Effector CD8-positive, alpha-beta T cell (primary cell): ENCODE measurements around the gene TTLL9.
A peak's percentile ranks its signal among the peaks of the same experiment; 100 is the strongest.
"Not testable (repeated sequence)": the region's sequence is repeated elsewhere in the genome, so short reads cannot be mapped to it uniquely, and the experiment has no call there.

ENCODE experiments used
- DNase-seq: peaks from one replicate; lab custom pipeline; 2025; lab: John Stamatoyannopoulos, UW
- total RNA-seq, 4 experiments: gene quantifications; one replicate each; lab custom pipeline; 2026; lab: John Stamatoyannopoulos, UW

The TTLL9 gene, protein sequence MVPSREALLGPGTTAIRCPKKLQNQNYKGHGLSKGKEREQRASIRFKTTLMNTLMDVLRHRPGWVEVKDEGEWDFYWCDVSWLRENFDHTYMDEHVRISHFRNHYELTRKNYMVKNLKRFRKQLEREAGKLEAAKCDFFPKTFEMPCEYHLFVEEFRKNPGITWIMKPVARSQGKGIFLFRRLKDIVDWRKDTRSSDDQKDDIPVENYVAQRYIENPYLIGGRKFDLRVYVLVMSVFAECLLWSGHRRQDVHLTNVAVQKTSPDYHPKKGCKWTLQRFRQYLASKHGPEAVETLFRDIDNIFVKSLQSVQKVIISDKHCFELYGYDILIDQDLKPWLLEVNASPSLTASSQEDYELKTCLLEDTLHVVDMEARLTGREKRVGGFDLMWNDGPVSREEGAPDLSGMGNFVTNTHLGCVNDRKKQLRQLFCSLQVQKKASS
- total RNA-seq: 0 to 1.2 (median 0.09) reads per million in 4 experiments

DNA sequence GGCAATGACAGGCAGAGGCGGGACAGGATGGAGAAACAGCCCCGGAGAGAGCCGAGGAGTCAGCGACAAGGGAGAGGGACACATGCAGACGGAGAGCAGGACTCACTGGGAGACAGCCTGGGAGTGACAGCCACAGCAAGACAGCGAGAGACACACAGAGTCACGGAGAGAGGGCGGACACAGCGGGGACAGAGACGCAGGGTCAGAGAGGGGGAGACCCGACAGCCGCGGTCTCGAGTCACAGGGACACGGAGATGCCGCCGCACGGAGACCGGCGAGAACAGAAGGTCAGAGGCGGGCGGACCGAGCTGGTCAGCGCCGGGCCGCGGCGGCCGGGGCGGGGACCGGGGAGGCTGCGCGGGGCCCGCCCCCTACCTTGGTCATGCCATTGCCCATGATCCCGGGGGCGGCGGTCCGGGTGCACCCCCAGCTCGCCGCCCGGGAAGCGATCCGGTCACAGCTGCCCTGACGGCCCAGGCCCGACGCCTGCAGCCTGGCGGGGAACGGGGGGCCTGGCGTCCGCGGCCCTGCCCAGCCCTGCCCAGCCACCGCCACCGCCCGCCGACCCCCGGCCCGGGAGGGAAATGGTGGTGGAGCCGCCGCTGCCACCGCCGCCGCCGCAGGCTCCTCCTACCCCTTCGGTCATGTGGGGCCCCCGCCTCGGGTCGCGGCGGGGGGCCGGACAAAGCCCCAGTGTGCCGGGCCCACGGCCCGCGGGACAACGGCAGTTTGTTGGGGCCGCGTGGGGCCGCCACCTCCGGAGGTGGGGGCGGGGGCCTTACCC is at the start of gene TTLL9, which contains the start of gene DUSP15:
Gene TTLL9, plus strand, starts transcription at position 693 of the 784 bp plus-strand sequence. CDS start 493 bp downstream, outside the sequence.
Gene DUSP15, minus strand, starts transcription at position 586 of the 784 bp plus-strand sequence. Its CDS starts 190 bp downstream, at position 396.
- no peak for DNase-seq

DNA sequence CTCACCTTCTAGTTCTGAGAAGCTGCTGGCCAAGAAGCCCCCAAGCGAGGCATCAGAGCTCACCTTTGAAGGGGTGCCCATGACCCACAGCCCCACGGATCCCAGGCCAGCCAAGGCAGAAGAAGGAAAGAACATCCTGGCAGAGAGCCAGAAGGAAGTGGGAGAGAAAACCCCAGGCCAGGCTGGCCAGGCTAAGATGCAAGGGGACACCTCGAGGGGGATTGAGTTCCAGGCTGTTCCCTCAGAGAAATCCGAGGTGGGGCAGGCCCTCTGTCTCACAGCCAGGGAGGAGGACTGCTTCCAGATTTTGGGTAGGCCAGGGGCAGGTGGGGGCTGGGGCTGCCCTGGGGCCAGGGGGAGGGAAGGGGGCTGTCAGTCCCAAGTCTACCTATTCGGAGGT is 49.0 kb upstream of the TTLL9 start:
- no peak for DNase-seq

DNA sequence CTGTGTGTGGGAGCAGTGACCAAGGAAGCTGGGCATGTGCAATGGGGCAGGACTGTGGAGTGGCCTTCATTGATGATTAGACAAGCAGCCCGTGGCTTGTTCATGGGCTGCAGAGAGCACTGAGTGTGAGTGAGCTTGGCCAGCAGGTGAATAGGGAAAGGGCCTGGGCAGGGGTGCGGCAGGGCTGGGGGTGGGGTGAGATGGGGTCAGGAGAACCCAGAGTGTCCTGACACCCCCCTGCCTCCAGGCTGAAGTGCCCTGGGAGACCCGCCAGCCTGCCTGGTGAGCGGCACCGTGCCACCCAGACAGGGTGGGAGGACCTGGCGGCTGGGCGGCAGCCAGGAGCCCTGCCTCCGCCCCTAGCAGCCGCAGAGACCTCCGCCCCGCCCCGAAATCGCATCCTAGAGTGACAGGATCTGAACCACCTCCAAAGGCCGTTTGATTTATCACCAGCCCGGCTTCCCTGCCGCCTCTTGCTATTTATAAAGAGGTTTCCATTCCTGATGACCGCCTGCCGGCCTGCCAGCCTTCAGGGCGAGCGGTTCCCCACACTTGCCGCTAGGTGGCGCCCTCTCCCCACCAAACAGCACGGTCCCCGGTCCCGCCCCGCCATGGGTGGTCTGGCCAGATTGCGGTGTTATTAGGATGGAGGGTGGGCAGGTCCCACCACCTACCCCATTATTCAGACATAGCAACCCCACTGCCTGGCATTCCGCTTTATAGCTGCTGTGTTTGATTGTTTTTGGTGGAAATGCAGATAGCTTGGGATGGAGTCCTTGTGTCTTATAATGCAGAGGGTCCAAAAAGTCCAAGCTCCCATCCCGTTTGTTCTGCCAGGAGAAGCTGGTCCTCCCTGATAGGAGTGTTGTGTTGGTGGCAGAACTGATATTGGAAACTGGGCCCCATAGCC is 47.8 kb upstream of the TTLL9 start:
- peak; percentile 74 for DNase-seq

DNA sequence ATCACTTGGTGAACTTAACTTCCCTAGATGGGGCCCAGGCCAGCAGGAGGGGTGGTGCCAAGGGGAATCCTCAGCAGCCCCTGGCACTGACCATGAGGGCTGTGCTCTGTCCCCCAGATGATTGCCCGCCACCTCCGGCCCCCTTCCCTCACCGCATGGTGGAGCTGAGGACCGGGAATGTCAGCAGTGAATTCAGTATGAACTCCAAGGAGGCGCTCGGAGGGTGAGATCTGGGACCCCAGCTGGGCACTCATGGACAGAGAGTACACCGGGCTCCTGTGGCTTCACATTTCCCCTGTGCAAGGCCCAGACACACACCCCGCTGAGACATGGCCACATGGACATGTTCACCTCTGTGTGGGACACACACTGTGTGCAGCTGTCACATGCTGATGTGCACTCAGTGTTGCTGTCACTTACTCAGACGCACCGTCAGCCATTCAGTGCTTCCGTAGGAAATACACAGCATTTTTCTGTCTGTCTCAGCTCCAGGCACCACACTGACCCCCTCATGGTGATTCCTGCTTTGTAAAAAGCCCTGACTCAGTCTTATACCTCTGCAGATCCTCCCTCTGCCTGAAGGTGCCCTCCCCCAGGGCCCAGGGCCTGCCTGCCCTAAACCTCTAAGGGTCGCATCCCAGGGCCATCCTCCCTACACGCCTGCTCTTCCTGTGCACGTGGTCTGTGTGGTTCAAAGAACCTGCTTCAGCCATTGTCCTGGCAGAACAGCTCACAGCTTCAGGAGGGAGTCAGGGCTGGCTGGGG is 46.9 kb upstream of the TTLL9 start:
- no peak for DNase-seq

DNA sequence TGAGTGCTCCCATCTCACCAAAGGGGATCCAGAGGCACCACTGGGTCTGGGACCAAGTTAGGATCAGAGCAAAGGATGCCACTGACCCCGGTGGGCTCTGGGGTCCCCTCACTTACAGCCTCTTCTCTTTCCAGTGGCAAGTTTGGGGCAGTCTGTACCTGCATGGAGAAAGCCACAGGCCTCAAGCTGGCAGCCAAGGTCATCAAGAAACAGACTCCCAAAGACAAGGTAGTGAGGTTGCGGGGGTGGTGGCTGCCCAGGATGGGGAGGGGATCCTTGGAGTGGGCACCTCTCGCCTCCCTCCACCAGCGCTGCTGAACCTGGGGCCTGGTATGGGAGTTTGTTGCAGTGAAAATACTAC is 46.3 kb upstream of the TTLL9 start:
- DNase-seq: no peak

DNA sequence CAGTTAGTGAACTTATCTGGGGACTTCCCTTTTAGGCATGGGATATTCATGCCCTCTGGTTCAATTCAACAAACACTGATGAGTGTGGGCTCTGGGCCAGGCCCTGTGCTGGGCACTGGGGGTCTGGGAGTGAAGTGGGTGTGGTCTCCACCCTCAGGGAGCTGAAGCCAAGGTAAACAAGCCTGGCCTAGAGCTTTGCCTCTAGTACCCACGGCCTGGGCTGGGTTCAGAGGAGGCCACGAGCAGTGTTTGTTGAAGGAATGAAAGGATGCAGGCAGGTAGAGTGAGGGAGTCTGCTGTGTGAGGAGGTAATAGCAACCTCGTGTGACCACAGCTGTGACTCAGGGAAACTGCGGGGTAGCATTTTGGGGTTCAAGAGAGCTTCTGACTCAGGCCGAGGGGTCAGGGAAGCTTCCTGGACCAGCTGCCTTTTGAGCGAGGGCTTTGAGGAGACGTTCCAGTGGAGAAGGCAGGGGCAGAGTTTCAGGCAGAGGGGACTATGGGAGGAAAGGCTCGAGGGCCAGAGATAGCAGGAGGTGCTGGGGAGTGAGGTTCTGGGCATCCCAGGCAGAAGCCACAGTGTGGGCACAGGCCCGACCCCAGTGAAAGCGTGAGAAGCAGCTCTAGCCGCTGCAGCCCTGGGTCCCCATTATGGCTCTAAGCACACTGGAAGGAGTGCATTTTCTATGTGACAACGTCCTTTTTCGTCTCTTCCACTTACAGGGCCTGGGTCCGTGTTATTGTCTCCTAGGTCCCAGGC is 45.7 kb upstream of the TTLL9 start:
- DNase-seq: no peak

DNA sequence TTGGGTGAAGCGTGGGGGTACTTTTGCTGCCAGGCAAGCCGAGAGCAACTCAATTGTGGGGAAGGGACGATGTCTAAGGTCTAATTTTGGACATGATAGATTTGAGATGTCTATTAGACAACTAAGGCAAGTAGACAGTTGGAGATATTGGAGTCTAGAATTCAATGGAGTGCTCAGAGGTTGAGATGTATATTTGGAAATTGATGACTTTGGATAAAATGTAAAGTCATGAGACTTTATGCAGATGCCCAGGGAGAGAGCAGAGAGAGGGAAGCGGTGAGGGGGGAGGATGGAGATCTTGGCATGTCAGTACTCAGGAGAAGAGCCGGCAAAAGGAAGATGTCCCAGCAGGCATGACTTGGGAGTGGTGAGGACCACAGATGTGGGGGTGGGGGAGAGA is 44.4 kb upstream of the TTLL9 start:
- no peak for DNase-seq

DNA sequence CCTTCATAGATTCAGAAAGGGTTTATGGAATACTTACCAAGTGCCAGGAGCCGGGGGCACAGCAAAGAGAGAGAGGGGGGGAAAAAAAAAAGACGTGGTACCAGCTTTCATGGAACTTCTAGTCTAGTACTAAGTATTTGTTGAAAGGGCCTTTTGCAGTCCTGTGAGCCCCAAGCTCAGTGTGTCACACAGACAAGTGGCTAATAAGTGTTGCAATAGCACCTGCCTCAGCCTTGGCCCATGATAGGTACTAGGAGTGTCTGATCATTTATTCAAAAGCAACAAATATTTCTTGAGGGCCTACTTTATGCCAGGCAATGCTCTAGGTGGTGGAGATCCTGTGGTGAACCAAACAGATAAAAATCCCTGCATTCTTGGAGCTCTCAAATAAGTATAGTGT is 43.4 kb upstream of the TTLL9 start:
- no peak for DNase-seq

DNA sequence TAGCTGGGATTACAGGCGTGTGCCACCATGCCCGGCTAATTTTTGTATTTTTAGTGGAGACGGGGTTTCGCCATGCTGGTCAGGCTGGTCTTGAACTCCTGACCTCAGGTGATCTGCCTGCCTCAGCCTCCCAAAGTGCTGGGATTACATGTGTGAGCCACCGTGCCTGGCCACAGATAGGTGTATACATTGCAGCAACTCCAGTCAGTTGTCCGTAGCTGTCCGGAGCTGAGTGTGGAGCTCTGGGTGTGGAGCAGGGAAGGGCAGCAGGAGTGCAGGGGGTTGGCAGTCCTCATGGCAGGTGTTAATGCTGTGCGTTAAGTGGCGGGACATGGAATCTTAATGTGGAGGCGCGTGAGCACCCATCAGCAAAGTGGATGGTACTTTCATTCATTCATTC is 42.4 kb upstream of the TTLL9 start:
- not testable (repeated sequence) for DNase-seq

DNA sequence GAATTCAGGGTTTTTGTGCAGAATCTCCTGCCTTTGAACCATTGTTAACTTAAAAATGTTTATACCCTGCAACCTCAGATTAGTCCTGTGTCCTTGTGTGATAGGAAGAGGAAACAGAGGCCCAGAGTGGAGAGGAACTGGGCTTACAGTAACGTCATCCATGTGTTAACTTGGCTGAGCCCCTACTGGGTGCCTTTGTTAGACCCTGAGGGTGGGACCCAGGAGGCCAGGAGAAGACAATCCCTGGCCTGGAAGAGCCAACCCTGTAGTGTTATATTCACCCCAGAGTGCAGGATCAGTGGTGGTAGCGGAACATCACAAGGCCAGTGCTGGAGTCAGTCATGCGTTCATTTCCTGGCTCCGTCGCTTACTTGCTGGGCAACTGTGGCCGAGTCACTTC is 40.7 kb upstream of the TTLL9 start:
- no peak for DNase-seq

DNA sequence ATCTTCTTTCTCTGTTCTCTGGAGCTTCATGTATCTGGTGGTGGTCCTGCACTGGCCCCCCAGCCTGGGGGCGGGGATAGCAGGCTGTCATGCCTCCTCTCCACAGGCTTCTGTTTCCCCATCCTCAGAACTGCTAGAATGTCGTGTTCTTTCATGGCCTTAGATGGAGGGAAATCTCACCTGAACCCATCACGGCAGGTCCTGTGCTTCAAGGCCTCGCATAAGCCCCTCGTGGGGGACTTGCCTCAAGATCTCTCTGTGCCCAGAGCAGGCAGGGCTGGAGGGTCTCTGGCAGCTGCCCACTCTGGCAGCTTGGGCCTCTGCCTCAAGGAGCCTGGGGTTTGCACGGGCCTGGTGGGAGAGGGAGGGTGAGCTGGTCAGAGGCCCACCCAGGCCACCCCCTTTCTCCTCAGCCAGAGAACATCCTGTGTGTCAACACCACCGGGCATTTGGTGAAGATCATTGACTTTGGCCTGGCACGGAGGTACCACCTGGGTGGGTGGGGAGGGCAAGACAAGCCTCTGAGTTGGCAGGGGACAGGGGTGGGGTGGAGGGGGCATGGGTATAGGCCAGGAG is 39.9 kb upstream of the TTLL9 start:
- no peak for DNase-seq

DNA sequence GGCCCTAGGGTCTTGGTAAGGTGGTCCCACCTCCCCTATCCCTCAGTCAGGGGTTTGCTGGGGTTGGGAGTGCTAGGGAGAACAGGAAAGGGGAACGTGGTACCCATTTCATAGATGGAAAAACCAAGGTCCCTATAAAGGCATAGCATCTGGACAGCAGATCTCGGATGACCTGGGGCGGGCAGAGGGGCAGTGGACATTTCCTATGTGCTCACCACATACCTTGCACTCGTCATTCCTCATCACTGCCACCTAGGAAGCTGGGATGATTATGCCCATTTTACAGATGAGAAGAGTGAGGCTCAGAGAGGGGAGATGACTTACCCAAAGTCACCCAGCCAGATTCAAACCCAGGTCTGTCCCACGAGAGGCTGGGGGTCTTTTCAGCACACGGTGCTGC is 39.2 kb upstream of the TTLL9 start:
- no peak for DNase-seq

DNA sequence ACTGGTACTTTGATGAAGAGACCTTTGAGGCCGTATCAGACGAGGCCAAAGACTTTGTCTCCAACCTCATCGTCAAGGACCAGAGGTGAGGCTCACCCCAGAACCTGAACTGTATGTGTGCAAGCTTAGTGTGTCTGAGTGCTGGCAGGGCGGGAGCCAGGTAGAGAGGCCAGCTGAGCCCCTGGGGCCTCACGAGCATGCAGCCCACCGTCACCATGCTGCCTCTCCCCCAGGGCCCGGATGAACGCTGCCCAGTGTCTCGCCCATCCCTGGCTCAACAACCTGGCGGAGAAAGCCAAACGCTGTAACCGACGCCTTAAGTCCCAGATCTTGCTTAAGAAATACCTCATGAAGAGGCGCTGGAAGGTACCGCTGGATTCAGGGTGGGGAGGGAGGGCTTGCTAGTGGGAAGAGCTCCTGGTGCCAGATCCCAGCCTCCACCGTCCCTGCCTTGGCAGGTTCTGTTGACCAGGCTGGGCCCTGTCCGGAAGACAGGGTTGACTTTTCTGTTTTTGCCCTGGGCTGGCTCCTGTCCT is 38.6 kb upstream of the TTLL9 start:
- DNase-seq: no peak

DNA sequence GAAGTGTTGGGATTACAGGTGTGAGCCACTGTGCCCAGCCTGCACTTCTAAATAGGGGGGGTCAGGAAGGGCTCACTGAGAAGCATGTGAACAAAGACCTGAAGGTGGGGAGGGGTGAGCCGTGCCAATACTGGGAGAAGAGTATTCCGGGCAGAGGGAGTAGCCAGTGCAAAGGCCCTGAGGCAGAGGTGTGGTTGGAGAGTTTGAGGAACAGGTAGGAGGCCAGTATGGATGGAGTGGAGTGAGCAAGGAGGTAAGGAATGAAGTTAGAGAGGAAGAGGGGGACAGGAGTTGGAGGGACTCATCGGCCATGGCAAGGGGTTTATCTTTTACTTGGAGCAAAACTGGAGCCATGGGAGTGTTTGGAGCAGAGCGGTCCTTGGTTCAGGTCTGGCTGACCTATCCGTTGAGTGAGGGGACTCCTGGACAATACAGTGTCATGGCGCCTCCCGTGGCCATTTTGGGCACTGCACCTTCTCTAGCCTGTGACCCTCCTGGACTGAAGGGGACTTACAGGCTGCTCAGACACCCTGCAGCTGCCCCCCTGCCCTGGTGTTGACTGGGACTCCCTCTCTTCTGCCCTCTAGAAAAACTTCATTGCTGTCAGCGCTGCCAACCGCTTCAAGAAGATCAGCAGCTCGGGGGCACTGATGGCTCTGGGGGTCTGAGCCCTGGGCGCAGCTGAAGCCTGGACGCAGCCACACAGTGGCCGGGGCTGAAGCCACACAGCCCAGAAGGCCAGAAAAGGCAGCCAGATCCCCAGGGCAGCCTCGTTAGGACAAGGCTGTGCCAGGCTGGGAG is 37.1 kb upstream of the TTLL9 start:
- DNase-seq: peak; percentile 41

DNA sequence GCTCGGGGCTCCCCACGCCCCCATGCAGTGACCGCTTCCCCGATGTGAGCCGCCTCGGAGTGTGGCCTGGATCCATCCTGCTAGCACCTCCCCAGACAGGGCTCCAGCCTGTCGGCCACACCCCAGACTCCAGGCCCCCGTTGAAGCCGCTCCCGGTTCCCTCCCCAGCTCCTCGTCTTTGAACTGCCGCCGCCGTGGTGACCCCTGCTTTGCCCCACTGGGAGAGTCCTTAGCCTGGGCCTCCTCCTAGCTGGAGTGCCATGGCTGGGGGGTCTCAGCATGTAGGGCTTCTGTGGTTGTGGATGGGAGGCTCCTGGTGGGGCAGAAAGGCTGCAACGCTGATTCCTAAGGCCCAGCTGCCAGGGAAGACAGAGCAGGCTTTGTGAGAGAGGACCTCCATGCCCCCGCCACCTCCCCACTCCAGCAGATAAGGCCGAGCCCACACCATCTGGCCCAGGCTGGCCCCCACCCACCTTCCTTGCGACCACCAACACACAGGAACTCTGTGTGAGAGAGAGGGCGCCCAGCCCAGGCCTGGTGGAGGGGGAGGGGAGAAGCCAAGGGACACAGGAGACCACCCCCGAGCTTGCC is 36.4 kb upstream of the TTLL9 start:
- DNase-seq: no peak

DNA sequence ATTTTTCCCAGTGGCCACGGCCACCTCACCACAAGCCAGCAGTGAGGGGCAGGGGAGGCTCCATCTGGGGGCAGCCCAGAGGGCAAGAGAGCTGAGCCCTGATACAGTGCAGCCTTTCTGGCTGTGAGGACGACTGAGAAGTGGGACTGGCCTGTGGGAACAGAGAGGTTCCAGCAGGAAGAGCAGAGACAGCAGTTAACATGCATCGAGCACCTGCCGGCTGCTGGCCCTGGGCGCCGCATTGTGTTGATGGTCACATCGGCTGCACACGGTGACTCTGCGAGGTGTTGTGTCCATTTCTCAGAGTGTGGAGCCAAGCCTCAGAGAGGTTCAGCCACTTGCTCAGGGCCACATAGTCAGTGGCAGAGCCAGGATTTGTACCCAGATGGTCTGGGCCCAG is 34.9 kb upstream of the TTLL9 start:
- DNase-seq: no peak

DNA sequence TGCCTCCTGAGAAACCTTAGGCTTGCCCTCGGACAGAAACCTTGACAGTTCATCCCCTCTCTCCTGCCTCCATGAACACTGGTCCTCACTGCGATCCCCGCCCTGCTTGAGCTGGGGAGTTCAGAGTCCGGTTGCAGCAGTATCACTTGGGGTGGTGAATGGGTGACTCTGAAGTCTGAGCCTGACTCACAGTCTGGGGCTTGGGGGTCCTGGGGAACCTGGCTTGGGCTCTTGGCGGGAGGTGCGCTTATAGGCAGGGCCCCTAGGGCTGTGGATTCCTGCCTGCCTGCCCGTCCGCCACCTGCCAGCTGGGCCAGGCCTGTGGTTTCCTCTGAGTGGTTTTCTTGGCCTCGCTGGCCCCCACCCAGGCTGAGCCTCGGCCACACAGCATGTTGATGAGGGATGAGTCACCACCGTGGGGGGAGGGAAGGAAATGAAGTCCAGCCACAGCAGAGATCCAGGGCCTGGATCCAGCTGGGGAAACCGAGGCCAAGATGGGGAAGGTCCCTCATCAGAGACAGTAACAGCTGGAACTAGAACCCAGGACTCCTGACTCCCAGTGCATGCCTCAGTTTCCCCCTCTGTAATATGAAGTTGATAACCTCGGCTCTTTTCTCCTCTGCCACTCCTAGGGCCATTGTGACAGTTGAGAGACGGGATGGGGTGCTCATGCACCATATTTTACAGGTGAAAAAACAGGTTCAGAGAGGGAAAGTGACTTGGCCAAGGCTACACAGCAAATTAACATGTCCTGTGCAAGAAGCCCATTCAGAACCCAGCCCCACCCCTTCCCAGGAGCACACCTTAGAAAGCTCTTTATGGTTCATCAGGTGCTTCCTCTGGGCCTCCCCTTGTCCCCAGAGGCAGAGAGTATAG is 34.2 kb upstream of the TTLL9 start:
- DNase-seq: no peak
